Skeletal muscle tissue (tissue), 4 donors: ENCODE results near the gene SERPING1. TPM values are rescaled to one million over a fixed set of nuclear protein-coding genes. Genes with fewer than 3 reads are reported as not detected.
A peak's percentile ranks its signal among the peaks of the same experiment; 100 is the strongest.

Source experiments
- H3K27ac ChIP-seq: one replicate; pipeline ENCODE4 v1.7.0; 2013; ENCODE audit warnings: mild to moderate bottlenecking, low read depth, low read length, inconsistent platforms
- H3K27me3 ChIP-seq, 3 donors: one replicate each; pipeline ENCODE4 v1.7.0; 2013; ENCODE audit warnings: low read length in 3 of 3; ENCODE audit not compliant: control insufficient read depth in 3 of 3, insufficient read depth in 3 of 3
- H3K36me3 ChIP-seq, 3 donors: one replicate each; pipeline ENCODE4 v1.7.0; 2013; ENCODE audit warnings: low read length in 3 of 3; ENCODE audit not compliant: control insufficient read depth in 3 of 3, insufficient read depth in 3 of 3
- H3K4me1 ChIP-seq, 3 donors: one replicate each; pipeline ENCODE4 v1.7.0; 2013; ENCODE audit warnings: low read length in 3 of 3, mild to moderate bottlenecking in 3 of 3; ENCODE audit not compliant: control insufficient read depth in 3 of 3, insufficient read depth in 3 of 3
- H3K4me3 ChIP-seq, 3 donors: one replicate each; pipeline ENCODE4 v1.7.0; 2013; ENCODE audit warnings: low read length in 3 of 3
- H3K9ac ChIP-seq, 3 donors: one replicate each; pipeline ENCODE4 v1.7.0; 2013; ENCODE audit warnings: low read length in 3 of 3, mild to moderate bottlenecking in 3 of 3, moderate library complexity in 2 of 3, low read depth in 1 of 3
- H3K9me3 ChIP-seq, 3 donors: one replicate each; pipeline ENCODE4 v1.7.0; 2013; ENCODE audit warnings: low read length in 3 of 3; ENCODE audit not compliant: control insufficient read depth in 3 of 3
- total RNA-seq: library from RNA; depleted of rRNA; stranded (reverse); fragments of >200 nt; gene quantifications from one replicate; pipeline ENCODE4 v1.2.3, GENCODE V29; 2014
- donor health status: Osteomylitis.

Gene SERPING1
- total RNA-seq, 1 donor from 2014 or later, result 15.1 TPM

- H3K27ac ChIP-seq, result no peak overlapping the region
- peaks cover 37 to 44% (median 43%) of the 10 kb centered on the region in 3 donors for H3K4me1 ChIP-seq
- no peak overlapping the region for H3K9ac ChIP-seq
- no peaks in the 10 kb centered on the region for H3K9me3 ChIP-seq
- H3K4me3 ChIP-seq, result no peak overlapping the region
- peaks cover 14 to 21% (median 21%) of the 10 kb centered on the region in 3 donors for H3K27me3 ChIP-seq
- no peaks in the 10 kb centered on the region for H3K36me3 ChIP-seq
Observed at GRCh38 chr11:57641011-57641807, 43.7 kb downstream of the SERPING1 start.

DNA sequence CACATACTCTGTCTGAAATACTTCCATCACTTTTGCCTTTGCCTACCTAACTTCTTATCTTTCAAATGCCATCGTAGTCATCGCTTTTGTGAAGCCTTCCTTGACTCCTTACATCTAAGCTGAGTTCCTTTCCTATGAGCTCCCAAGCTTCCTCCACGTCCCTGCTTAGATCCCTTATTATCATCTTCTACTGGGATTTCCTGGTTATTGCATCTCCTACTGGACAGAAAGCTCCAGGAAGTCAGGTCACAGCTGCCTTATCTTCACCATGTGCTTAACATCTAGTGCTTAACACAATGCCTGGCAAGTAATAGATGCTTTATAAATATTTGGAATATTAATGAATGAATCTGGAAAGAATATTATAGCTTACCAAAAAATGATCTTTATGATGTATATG is 46.3 kb downstream of the SERPING1 start:
- Histone ChIP-seq H3K27me3 (peaks cover 32 to 39% (median 33%) of the 10 kb centered on the region in 3 donors), H3K9me3 (no peaks in the 10 kb centered on the region), H3K27ac (no peak overlapping the region), H3K9ac (no peak overlapping the region), H3K4me1 (peaks cover 46 to 56% (median 50%) of the 10 kb centered on the region in 3 donors), H3K36me3 (no peaks in the 10 kb centered on the region), H3K4me3 (no peak overlapping the region)

GRCh38 chr11:57644748-57645688 is 47.5 kb downstream of the SERPING1 start:
- Histone ChIP-seq H3K27ac (no peak overlapping the region), H3K36me3 (no peaks in the 10 kb centered on the region), H3K9me3 (no peaks in the 10 kb centered on the region), H3K27me3 (peaks cover 40 to 42% (median 41%) of the 10 kb centered on the region in 3 donors), H3K4me3 (peak overlapping the region in 1 of 3 donors; percentile 19), H3K9ac (peak overlapping the region in 2 of 3 donors; percentile 27 to 38), H3K4me1 (peaks cover 47 to 54% (median 48%) of the 10 kb centered on the region in 3 donors)

DNA sequence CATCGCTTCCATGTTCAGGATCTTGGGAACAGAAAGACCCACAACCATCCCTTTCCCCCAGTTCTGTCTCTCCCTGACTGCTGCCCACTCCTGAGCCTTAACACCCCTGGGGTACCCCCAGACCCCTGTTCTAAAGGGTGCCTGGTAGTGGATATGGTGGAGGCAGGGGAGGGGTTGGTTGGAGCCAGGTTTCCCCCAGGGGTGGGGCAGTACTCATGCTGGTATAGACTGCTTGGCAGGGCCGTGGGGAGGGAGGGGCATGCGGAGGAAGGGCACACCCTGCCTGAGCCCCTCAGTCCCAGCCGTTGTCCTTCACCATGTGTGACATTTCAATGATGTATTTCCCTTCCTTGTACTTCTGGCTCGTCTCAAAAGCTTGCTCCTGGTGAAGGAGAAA is 48.2 kb downstream of the SERPING1 start:
- Histone ChIP-seq H3K9me3 (no peaks in the 10 kb centered on the region), H3K4me1 (peaks cover 42 to 52% (median 44%) of the 10 kb centered on the region in 3 donors), H3K27ac (peak overlapping the region; percentile 21), H3K27me3 (peaks cover 40 to 48% (median 44%) of the 10 kb centered on the region in 3 donors), H3K36me3 (no peaks in the 10 kb centered on the region), H3K4me3 (no peak overlapping the region), H3K9ac (no peak overlapping the region)

GRCh38 chr11:57646194-57646798 is 48.8 kb downstream of the SERPING1 start:
- H3K36me3 ChIP-seq, result no peaks in the 10 kb centered on the region
- no peak overlapping the region for H3K9ac ChIP-seq
- H3K4me3 ChIP-seq, result no peak overlapping the region
- no peak overlapping the region for H3K27ac ChIP-seq
- H3K4me1 ChIP-seq, result peaks cover 35 to 47% (median 38%) of the 10 kb centered on the region in 3 donors
- peaks cover 40 to 50% (median 44%) of the 10 kb centered on the region in 3 donors for H3K27me3 ChIP-seq
- no peaks in the 10 kb centered on the region for H3K9me3 ChIP-seq

- Histone ChIP-seq H3K36me3 (no peaks in the 10 kb centered on the region), H3K4me1 (peaks cover 34 to 45% (median 36%) of the 10 kb centered on the region in 3 donors), H3K9ac (peak overlapping the region in 1 of 3 donors; percentile 57), H3K4me3 (no peak overlapping the region), H3K27me3 (peaks cover 40 to 53% (median 44%) of the 10 kb centered on the region in 3 donors), H3K27ac (no peak overlapping the region), H3K9me3 (no peaks in the 10 kb centered on the region)
Observed at GRCh38 chr11:57646799-57647303, 49.4 kb downstream of the SERPING1 start.

DNA sequence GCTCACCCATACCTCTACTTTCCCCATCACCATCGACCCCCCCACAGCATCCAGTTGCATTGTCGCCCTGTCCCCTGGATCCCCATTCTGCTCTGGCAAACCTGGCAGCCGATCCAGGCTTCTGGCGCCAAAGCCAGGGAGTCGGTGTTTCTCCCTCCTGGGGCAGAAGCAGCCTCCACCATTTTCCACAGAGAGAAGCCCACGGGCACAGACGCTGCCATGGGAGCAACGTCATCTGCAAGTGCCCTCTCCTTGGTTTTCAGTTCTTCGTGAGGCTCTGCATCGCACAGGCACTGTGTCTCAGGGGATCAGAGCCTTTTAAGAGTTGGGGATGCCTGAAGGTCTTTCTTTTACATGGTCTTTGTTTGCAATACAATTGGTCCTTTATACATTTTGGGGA is 49.9 kb downstream of the SERPING1 start:
- Histone ChIP-seq H3K4me1 (peaks cover 34 to 45% (median 36%) of the 10 kb centered on the region in 3 donors), H3K4me3 (peak overlapping the region in 1 of 3 donors; percentile 25), H3K27ac (no peak overlapping the region), H3K9ac (peak overlapping the region in 1 of 3 donors; percentile 57), H3K27me3 (peaks cover 40 to 53% (median 44%) of the 10 kb centered on the region in 3 donors), H3K9me3 (no peaks in the 10 kb centered on the region), H3K36me3 (no peaks in the 10 kb centered on the region)

- no peaks in the 10 kb centered on the region for H3K36me3 ChIP-seq
- H3K4me3 ChIP-seq, result peak overlapping the region; percentile 41 to 75 (median 68)
- H3K9ac ChIP-seq, result peak overlapping the region in 2 of 3 donors; percentile 32 to 33
- no peaks in the 10 kb centered on the region for H3K9me3 ChIP-seq
- H3K27ac ChIP-seq, result no peak overlapping the region
- peaks cover 40 to 53% (median 44%) of the 10 kb centered on the region in 3 donors for H3K27me3 ChIP-seq
- H3K4me1 ChIP-seq, result peaks cover 34 to 45% (median 36%) of the 10 kb centered on the region in 3 donors
Observed at GRCh38 chr11:57647960-57648800, 50.7 kb downstream of the SERPING1 start.
